Hepatocyte (in vitro differentiated cells): ENCODE data around the gene DEPP1. TPM values are rescaled to one million over a fixed set of nuclear protein-coding genes. Genes with fewer than 3 reads are reported as not detected.

Source experiments
- DNase-seq: peaks from one replicate; pipeline ENCODE4 v3.0.0-alpha.2; 2016; ENCODE audit warnings: low spot score
- H2AFZ ChIP-seq: fragments of 200-600 bp; sonication (generic); 2 replicates; pipeline ENCODE4 v1.6.0; 2016; ENCODE audit warnings: antibody characterized with exemption, mild to moderate bottlenecking
- H3K27ac ChIP-seq: fragments of 200-600 bp; sonication (generic); 2 replicates; pipeline ENCODE4 v1.5.1; 2016; ENCODE audit warnings: mild to moderate bottlenecking
- H3K27me3 ChIP-seq: fragments of 200-600 bp; sonication (generic); 2 replicates; pipeline ENCODE4 v1.6.1; 2016
- H3K36me3 ChIP-seq: fragments of 200-600 bp; sonication (generic); replicated peaks from 2 replicates; pipeline ENCODE4 v1.5.1; 2016; ENCODE audit warnings: low read depth; ENCODE audit not compliant: insufficient read depth
- H3K4me1 ChIP-seq: fragments of 200-600 bp; sonication (generic); 2 replicates; pipeline ENCODE4 v1.5.1; 2016; ENCODE audit warnings: mild to moderate bottlenecking, moderate library complexity; ENCODE audit not compliant: insufficient read depth
- H3K4me2 ChIP-seq: fragments of 200-600 bp; sonication (generic); 2 replicates; pipeline ENCODE4 v1.6.0; 2016
- H3K4me3 ChIP-seq: fragments of 200-600 bp; sonication (generic); 2 replicates; pipeline ENCODE4 v1.5.1; 2016; ENCODE audit warnings: mild to moderate bottlenecking
- H3K79me2 ChIP-seq: fragments of 200-600 bp; sonication (generic); 2 replicates; pipeline ENCODE4 v1.6.0; 2017; ENCODE audit warnings: mild to moderate bottlenecking
- H3K9me2 ChIP-seq: fragments of 200-600 bp; sonication (generic); replicated peaks from 2 replicates; pipeline ENCODE4 v1.6.0; 2017; ENCODE audit warnings: mild to moderate bottlenecking; ENCODE audit not compliant: insufficient read depth
- H3K9me3 ChIP-seq: fragments of 200-600 bp; sonication (generic); 2 replicates; pipeline ENCODE4 v1.5.1; 2016; ENCODE audit warnings: low read depth, mild to moderate bottlenecking
- H4K20me1 ChIP-seq: fragments of 200-600 bp; sonication (generic); 2 replicates; pipeline ENCODE4 v1.6.0; 2016; ENCODE audit warnings: mild to moderate bottlenecking; ENCODE audit not compliant: insufficient read depth, poor library complexity, severe bottlenecking
- CTCF ChIP-seq: fragments of 200-600 bp; sonication (generic); IDR thresholded peaks from 2 replicates; pipeline ENCODE4 v1.5.1; 2016; ENCODE audit warnings: antibody characterized with exemption, mild to moderate bottlenecking; ENCODE audit not compliant: poor library complexity
- EZH2 ChIP-seq: fragments of 200-600 bp; sonication (generic); IDR thresholded peaks from 2 replicates; pipeline ENCODE4 v1.6.1; 2016; ENCODE audit warnings: antibody characterized with exemption, mild to moderate bottlenecking, borderline replicate concordance
- EZH2phosphoT487 ChIP-seq: fragments of 200-600 bp; sonication (generic); IDR thresholded peaks from one replicate; pipeline ENCODE4 v1.6.1; 2018; ENCODE audit warnings: antibody characterized with exemption, mild to moderate bottlenecking, low read depth, moderate library complexity; ENCODE audit not compliant: unreplicated experiment, severe bottlenecking
- WGBS: methylation state at CpG from one replicate; pipeline ENCODE4 v1.1.6; 2016; ENCODE audit warnings: low lambda C conversion rate; ENCODE audit errors: missing lambda C conversion rate; 5-methylcytosine and 5-hydroxymethylcytosine counted together
- polyA plus RNA-seq: library from polyadenylated mRNA; unstranded; fragments of >200 nt; fragmentation: Nextera tagmentation; extraction: Ambion mirVana; gene quantifications from 2 replicates; pipeline ENCODE4 v1.2.1, GENCODE V29; 2016
- total RNA-seq: library from RNA; depleted of rRNA; stranded (reverse); fragments of >200 nt; gene quantifications from 2 replicates; pipeline ENCODE4 v1.2.3, GENCODE V29; 2014

Gene DEPP1
- total and polyA plus RNA-seq, 2 experiments from 2014 or later, result 30.6 to 54.7 TPM

GRCh38 chr10:44986670-44987069, 8.1 kb upstream of the DEPP1 start:
- Histone ChIP-seq H3K79me2 (no peaks in the 10 kb centered on the region), H3K9me2 (no peaks in the 10 kb centered on the region), H3K4me1 (peaks cover 28% of the 10 kb centered on the region), H4K20me1 (no peaks in the 10 kb centered on the region), H3K27me3 (no peaks in the 10 kb centered on the region), H3K27ac (no peak overlapping the region), H3K9me3 (no peaks in the 10 kb centered on the region), H3K36me3 (no peaks in the 10 kb centered on the region), H3K4me3 (no peak overlapping the region), H2AFZ (no peak overlapping the region), H3K4me2 (no peak overlapping the region)
- DNase-seq, result no peak
- 42% methylated on average over 3 of the region's 3 CpGs for WGBS
- no peak for TF ChIP-seq EZH2phosphoT487
- TF ChIP-seq EZH2, result no peak
- no peak for TF ChIP-seq CTCF

GRCh38 chr10:44986179-44986578, 7.6 kb upstream of the DEPP1 start:
- Histone ChIP-seq H3K36me3 (no peaks in the 10 kb centered on the region), H3K9me2 (no peaks in the 10 kb centered on the region), H3K79me2 (no peaks in the 10 kb centered on the region), H3K27ac (no peak overlapping the region), H3K9me3 (no peaks in the 10 kb centered on the region), H2AFZ (no peak overlapping the region), H3K4me3 (no peak overlapping the region), H3K4me2 (no peak overlapping the region), H3K4me1 (peaks cover 33% of the 10 kb centered on the region), H4K20me1 (no peaks in the 10 kb centered on the region), H3K27me3 (no peaks in the 10 kb centered on the region)
- no peak for DNase-seq
- 92% methylated on average over 3 of the region's 3 CpGs for WGBS
- TF ChIP-seq CTCF (no peak), EZH2phosphoT487 (no peak)

GRCh38 chr10:44985175-44985681, 6.6 kb upstream of the DEPP1 start:
- WGBS, result 70% methylated on average over 9 of the region's 9 CpGs
- no peaks in the 10 kb centered on the region for H3K79me2 ChIP-seq
- no peaks in the 10 kb centered on the region for H3K27me3 ChIP-seq
- H3K4me2 ChIP-seq, result no peak overlapping the region
- H4K20me1 ChIP-seq, result no peaks in the 10 kb centered on the region
- H3K36me3 ChIP-seq, result no peaks in the 10 kb centered on the region
- H3K9me3 ChIP-seq, result no peaks in the 10 kb centered on the region
- peak overlapping the region; percentile 55 for H3K27ac ChIP-seq
- no peak overlapping the region for H2AFZ ChIP-seq
- H3K4me3 ChIP-seq, result no peak overlapping the region
- TF ChIP-seq CTCF, result no peak
- TF ChIP-seq EZH2, result no peak
- TF ChIP-seq EZH2phosphoT487, result no peak
- H3K9me2 ChIP-seq, result no peaks in the 10 kb centered on the region
- peaks cover 38% of the 10 kb centered on the region for H3K4me1 ChIP-seq
- DNase-seq, result no peak

GRCh38 chr10:44984671-44985101, 6.1 kb upstream of the DEPP1 start:
- Histone ChIP-seq H3K9me3 (no peaks in the 10 kb centered on the region), H3K27ac (peak overlapping the region; percentile 55), H4K20me1 (no peaks in the 10 kb centered on the region), H3K36me3 (no peaks in the 10 kb centered on the region), H3K4me1 (peaks cover 38% of the 10 kb centered on the region), H3K4me2 (no peak overlapping the region), H3K9me2 (no peaks in the 10 kb centered on the region), H2AFZ (no peak overlapping the region), H3K79me2 (no peaks in the 10 kb centered on the region), H3K27me3 (no peaks in the 10 kb centered on the region), H3K4me3 (no peak overlapping the region)
- TF ChIP-seq EZH2 (no peak), CTCF (no peak), EZH2phosphoT487 (no peak)
- no peak for DNase-seq
- WGBS, result 96% methylated on average over 15 of the region's 15 CpGs
